ENCODE measurements around the gene HID1. TPM values are rescaled to one million over a fixed set of nuclear protein-coding genes. Genes with fewer than 3 reads are reported as not detected.
"Not testable (repeated sequence)": the region's sequence is repeated elsewhere in the genome, so short reads cannot be mapped to it uniquely, and the experiment has no call there.

The HID1 gene
- polyA plus RNA-seq, 2 of the 4 experiments (the other 2 are of a cell fraction) = 5.2 to 11.7 TPM

DNA sequence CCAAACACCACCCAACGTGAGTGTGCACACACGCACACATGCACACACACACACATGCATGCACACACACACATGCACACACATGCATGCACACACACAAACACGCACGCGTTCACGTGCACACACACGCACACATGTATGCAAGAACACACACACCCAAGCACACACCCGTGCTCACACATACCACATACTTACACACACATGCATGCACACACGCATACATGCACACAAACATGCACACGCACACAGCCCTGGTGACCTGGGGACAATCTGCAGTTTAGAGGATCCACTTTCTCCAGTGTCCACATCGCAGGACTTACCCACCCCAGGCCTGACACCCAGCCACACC, 55.7 kb downstream of the HID1 start:
- no peak for DNase-seq (ENCODE audit: low read depth in 1 of 2, low spot score in 1 of 2)
- no peak overlapping the region for H3K4me2 ChIP-seq
- FAIRE-seq = no peak
- ChIA-PET CTCF (interaction anchor here (0.9 to 42.0 kb wide), 6 partner anchors 9 to 85 kb away, joined by 3 to 1448 read pairs (median 4); partner anchors contain the start of gene HID1), POLR2A (no interaction called here)
- H3K9me3 ChIP-seq = no peaks in the 10 kb centered on the region
- TF ChIP-seq BHLHE40 (IDR thresholded peaks at IDR 0.05; ENCODE audit: low read depth, low read length) (no peak), RCOR1 (IDR thresholded peaks at IDR 0.05; ENCODE audit: low read depth, low read length) (no peak), HOXB13 (CRISPR knock-in tag; IDR thresholded peaks at IDR 0.05; ENCODE audit: low read depth) (no peak), ZFP36 (IDR thresholded peaks at IDR 0.05; ENCODE audit: borderline replicate concordance, partially characterized antibody) (no peak), RFX5 (IDR thresholded peaks at IDR 0.05) (no peak)
- TF ChIP-seq, protein P1, sequence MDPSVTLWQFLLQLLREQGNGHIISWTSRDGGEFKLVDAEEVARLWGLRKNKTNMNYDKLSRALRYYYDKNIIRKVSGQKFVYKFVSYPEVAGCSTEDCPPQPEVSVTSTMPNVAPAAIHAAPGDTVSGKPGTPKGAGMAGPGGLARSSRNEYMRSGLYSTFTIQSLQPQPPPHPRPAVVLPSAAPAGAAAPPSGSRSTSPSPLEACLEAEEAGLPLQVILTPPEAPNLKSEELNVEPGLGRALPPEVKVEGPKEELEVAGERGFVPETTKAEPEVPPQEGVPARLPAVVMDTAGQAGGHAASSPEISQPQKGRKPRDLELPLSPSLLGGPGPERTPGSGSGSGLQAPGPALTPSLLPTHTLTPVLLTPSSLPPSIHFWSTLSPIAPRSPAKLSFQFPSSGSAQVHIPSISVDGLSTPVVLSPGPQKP (IDR thresholded peaks at IDR 0.05; ENCODE audit: low read depth, low read length) = no peak
- TF ChIP-seq, protein P2, sequence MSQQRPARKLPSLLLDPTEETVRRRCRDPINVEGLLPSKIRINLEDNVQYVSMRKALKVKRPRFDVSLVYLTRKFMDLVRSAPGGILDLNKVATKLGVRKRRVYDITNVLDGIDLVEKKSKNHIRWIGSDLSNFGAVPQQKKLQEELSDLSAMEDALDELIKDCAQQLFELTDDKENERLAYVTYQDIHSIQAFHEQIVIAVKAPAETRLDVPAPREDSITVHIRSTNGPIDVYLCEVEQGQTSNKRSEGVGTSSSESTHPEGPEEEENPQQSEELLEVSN (IDR thresholded peaks at IDR 0.05; ENCODE audit: borderline replicate concordance, low read depth) = no peak
- H3K4me1 ChIP-seq = peaks cover 5% of the 10 kb centered on the region; the same call in 1 of the 3 replicates
- 85% methylated on average over 11 of the region's 11 CpGs for WGBS (ENCODE audit: missing lambda C conversion rate)
- no peak for ATAC-seq
- no peak overlapping the region for H3K4me3 ChIP-seq
- no peak overlapping the region for H3K27ac ChIP-seq

DNA sequence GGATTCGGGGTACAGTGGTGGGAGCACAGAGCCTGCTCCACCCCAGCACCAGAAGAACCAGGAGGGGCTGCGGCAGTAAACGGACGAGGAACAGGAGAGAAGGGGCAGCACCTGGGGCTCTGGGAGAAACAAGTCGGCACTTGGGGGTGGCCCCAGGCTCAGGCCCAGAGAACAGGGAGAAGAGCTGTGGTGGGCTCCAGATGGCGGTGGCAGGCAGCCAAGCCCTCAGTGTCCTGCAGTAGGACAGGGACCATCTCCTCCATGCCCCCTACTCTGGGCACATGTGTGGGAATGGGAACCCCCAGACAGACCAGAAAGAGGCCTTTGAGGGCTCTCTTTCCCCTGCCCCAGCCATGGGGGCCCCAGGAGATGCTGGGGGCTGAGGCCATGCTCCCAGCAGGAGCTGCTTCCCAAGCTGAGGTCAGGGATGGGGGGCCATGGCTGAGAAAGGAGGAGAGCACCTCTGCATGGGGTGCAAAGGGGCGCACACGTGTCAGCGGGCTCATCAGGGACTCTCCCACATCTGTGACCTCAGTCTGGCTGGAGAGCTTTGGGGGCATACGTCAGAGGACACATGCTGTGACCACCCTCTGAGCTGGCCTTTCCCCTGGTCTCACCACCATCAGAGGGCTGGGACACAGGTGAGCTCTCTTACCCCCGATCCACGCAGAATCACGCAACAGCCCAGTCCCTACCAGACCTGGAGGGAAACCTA, 56.3 kb downstream of the HID1 start:
- ATAC-seq (no peak), FAIRE-seq (no peak), DNase-seq (ENCODE audit: low read depth in 1 of 2, low spot score in 1 of 2) (no peak)
- H3K9me3 ChIP-seq = no peaks in the 10 kb centered on the region
- CTCF ChIA-PET = interaction anchor here (1.0 to 42.0 kb wide), 5 partner anchors 8 to 55 kb away, joined by 3 to 1448 read pairs (median 3); partner anchors contain the start of genes HID1 and OTOP2
- no peak overlapping the region for H3K4me3 ChIP-seq
- 72% methylated on average over 11 of the region's 13 CpGs for WGBS (ENCODE audit: missing lambda C conversion rate)
- no peak overlapping the region for H3K27ac ChIP-seq
- no peak for TF ChIP-seq RFX5 (IDR thresholded peaks at IDR 0.05)
- no peak for TF ChIP-seq MAFK (IDR thresholded peaks at IDR 0.05; ENCODE audit: partially characterized antibody)
- TF ChIP-seq CEBPB (IDR thresholded peaks at IDR 0.05) = no peak
- no peak for TF ChIP-seq HDAC2 (IDR thresholded peaks at IDR 0.05)
- TF ChIP-seq TP53 (CRISPR knock-in tag; IDR thresholded peaks at IDR 0.05) = no peak
- TF ChIP-seq ZNF302 (CRISPR knock-in tag; IDR thresholded peaks at IDR 0.05) = no peak
- no peak for TF ChIP-seq POLR2AphosphoS2 (conservative IDR thresholded peaks at IDR 0.05; ENCODE audit: low read length)
- TF ChIP-seq NPAS2 (CRISPR knock-in tag; IDR thresholded peaks at IDR 0.05; ENCODE audit: borderline replicate concordance) = no peak
- peaks cover 5% of the 10 kb centered on the region; the same call in 1 of the 3 replicates for H3K4me1 ChIP-seq
- H3K4me2 ChIP-seq = no peak overlapping the region
- POLR2A ChIA-PET = no interaction called here

DNA sequence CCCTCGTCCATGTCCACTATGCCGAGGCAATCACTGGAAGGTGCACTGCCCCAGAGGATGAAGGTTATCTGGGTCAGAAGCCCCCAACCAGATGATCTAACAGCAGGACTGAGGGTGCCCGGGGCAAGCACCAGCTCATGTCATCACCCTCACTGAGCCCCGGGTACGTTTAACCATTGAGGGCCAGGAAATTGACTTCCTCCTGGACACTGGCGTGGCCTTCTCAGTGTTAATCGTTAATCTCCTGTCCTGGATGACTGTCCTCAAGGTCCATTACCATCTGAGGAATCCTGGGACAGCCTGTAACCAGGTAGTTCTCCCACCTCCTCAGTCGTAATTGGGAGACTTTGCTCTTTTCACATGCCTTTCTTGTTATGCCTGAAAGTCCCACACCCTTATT, 61.1 kb downstream of the HID1 start:
- H3K27ac ChIP-seq; H3K4me1 ChIP-seq; H3K4me2 ChIP-seq; FAIRE-seq; ATAC-seq; H3K9me3 ChIP-seq; DNase-seq (ENCODE audit: low read depth in 1 of 2, low spot score in 1 of 2); POLR2A ChIA-PET; H3K4me3 ChIP-seq: not testable (repeated sequence)
- CTCF ChIA-PET = interaction anchor here (0.7 to 5.1 kb wide), 5 partner anchors 9 to 195 kb away, joined by 3 to 25 read pairs (median 7); partner anchors contain the start of genes OTOP2 and USH1G
- 40% methylated on average over 8 of the region's 8 CpGs for WGBS (ENCODE audit: missing lambda C conversion rate)

DNA sequence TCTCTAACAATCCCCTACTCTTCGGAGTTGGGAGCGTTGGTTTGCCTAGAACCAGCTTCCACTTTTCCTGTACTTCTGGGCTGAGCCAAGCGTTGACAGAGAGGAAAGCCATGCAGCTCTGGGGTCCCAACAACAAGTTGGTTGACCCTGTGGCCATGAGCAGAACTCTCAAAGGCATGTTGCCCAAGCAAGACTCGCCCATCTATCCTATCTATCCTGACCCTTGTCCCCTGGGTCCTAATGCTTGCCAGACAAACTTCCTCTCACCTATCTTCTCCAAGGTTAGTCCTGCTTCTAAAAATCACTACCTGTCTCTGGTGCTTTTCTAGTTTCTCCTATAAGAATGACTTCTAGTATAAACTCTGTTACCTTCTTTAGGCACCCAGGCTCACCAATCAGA, 63.5 kb downstream of the HID1 start:
- H3K27ac ChIP-seq; FAIRE-seq; H3K4me2 ChIP-seq; POLR2A ChIA-PET; ATAC-seq; H3K9me3 ChIP-seq; DNase-seq (ENCODE audit: low read depth in 1 of 2, low spot score in 1 of 2); H3K4me3 ChIP-seq; H3K4me1 ChIP-seq: not testable (repeated sequence)
- CTCF ChIA-PET = interaction anchor here (2.1 to 3.2 kb wide), 3 partner anchors 11 to 52 kb away, joined by 6 to 14 read pairs (median 11); partner anchors contain the start of gene OTOP2
- WGBS (ENCODE audit: missing lambda C conversion rate) = 39% methylated on average over 4 of the region's 4 CpGs

All from A549 (cell line).